ENCODE measurements around the gene NTPCR.
"Not testable (repeated sequence)": the region's sequence is repeated elsewhere in the genome, so short reads cannot be mapped to it uniquely, and the experiment has no call there.

NTPCR gene

DNA sequence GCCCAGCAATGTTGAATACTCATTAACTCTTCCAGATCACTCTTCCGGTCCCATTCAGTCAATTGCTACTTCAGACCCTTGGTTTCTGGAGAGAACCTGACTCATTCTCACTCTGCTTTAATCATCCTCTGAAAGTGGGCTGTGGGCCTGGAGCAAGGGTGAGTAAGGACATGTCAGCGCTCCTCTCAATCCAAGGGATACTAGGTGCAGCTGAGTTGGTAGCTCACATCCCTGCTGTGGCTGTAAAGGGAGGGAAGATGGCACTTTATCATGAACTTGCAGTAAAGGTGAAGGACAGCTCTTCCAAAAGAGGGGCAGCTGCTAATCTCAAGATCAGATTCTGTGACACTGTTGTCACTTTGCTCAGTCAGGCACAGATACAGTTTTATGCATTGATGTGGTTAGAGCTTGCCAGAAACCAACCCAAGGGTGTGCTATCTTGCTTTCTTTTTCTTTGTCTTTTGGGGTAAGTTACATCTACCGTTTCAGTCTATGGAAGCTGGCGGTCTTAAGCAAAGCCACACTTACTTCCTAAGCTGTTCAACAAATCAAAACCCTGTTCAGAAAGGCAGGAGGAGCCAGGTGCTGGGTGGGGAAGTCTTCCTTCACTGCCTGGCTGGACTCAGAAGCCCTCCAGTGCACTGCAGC is 26.5 kb upstream of the NTPCR start:
- Mint-ChIP-seq H3K27me3 (ENCODE audit: low read depth, poor library complexity) (peaks cover 7% of the 10 kb centered on the region), H3K4me3 (no peak overlapping the region), H3K4me1 (peaks cover 70% of the 10 kb centered on the region), H3K27ac (peak overlapping the region; percentile 36), H3K36me3 (ENCODE audit: low read depth) (peaks cover 8% of the 10 kb centered on the region), H3K9me3 (peaks cover 18% of the 10 kb centered on the region)
- TF ChIP-seq, protein P1, sequence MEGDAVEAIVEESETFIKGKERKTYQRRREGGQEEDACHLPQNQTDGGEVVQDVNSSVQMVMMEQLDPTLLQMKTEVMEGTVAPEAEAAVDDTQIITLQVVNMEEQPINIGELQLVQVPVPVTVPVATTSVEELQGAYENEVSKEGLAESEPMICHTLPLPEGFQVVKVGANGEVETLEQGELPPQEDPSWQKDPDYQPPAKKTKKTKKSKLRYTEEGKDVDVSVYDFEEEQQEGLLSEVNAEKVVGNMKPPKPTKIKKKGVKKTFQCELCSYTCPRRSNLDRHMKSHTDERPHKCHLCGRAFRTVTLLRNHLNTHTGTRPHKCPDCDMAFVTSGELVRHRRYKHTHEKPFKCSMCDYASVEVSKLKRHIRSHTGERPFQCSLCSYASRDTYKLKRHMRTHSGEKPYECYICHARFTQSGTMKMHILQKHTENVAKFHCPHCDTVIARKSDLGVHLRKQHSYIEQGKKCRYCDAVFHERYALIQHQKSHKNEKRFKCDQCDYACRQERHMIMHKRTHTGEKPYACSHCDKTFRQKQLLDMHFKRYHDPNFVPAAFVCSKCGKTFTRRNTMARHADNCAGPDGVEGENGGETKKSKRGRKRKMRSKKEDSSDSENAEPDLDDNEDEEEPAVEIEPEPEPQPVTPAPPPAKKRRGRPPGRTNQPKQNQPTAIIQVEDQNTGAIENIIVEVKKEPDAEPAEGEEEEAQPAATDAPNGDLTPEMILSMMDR (IDR thresholded peaks at IDR 0.05): no peak
- no peak for DNase-seq

DNA sequence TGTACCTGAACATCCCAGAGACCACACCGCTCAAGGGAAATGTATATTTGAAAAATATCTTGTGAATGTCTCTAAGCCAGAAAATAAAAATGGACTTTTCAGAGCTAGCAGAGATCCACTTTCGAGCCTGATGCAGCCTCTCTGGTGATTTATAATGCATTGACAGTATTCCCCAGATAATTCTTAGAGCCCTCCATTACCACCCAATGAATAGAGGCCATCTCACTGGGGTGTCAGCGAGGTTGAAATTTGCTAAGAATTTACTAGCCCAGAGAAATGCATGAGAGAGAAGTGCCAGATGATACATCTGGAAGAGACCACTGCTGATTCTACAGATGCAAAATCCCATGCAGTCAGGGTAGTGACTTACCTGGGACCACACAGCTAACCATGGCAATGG is 25.5 kb upstream of the NTPCR start:
- peaks cover 12% of the 10 kb centered on the region for H3K9me3 Mint-ChIP-seq
- no peak for DNase-seq
- H3K4me1 Mint-ChIP-seq: peaks cover 77% of the 10 kb centered on the region
- H3K4me3 Mint-ChIP-seq: no peak overlapping the region
- TF ChIP-seq, protein P1 (IDR thresholded peaks at IDR 0.05): no peak
- H3K27me3 Mint-ChIP-seq (ENCODE audit: low read depth, poor library complexity): peaks cover 5% of the 10 kb centered on the region
- peaks cover 8% of the 10 kb centered on the region for H3K36me3 Mint-ChIP-seq (ENCODE audit: low read depth)
- H3K27ac Mint-ChIP-seq: peak overlapping the region; percentile 46

DNA sequence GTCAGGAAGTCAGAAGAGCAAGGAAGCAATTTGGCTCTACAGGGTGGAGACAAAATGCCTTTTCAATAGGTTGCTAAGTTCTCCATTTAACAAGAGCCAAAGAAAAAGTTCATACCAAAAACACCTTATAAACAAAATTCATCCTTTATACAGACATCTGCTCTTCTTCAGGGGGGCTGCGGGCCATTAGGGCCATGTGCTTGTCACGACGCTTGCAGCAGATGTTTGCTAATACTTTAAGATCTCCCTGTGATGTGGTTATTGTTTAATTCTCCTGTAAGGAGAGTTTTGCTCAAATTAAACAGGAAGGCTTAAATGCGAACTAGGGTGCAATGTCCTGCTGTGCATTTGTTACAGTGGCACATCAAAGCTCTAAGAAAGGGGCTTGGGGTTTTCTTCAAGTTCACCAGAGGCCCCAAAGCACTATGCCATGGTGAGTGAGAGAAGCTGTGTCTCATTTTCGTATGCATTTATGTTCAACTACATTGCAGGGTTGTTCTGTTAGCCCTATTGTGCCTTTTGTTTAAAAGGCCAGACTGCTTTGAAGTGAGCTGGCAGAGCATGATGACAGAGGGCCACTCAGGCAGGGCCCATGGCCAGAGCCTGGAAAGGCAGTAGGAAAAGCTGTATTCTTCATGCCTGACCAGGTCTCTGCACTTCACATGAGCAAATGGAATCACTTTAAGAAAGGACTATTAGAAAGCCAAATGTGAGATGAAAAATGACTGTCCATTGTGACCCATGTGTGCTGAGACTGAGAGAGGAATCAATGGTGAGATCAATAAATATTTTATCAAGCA is 24.8 kb upstream of the NTPCR start:
- peak overlapping the region; percentile 40 for H3K4me3 Mint-ChIP-seq
- H3K4me1 Mint-ChIP-seq: peaks cover 83% of the 10 kb centered on the region
- peaks cover 8% of the 10 kb centered on the region for H3K36me3 Mint-ChIP-seq (ENCODE audit: low read depth)
- peaks cover 10% of the 10 kb centered on the region for H3K9me3 Mint-ChIP-seq
- peaks cover 4% of the 10 kb centered on the region for H3K27me3 Mint-ChIP-seq (ENCODE audit: low read depth, poor library complexity)
- TF ChIP-seq, protein P1 (IDR thresholded peaks at IDR 0.05): no peak
- peak overlapping the region; percentile 4 for H3K27ac Mint-ChIP-seq
- DNase-seq: peak; percentile 15

DNA sequence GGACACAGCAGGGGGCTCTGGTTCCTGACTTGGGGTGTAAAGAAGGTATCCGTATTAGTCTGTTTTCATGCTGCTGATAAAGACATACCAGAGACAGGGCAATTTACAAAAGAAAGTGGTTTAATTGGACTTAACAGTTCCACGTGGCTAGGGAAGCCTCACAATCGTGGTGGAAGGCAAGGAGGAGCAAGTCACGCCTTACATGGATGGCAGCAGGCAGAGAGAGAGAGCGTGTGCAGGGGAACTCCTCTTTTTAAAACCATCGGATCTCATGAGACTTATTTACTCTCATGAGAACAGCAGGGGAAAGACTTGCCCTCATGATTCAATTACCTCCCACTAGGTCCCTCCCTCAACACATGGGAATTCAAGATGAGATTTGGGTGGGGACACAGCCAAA is 23.2 kb upstream of the NTPCR start:
- peak overlapping the region; percentile 78 for H3K27ac Mint-ChIP-seq
- not testable (repeated sequence) for H3K9me3 Mint-ChIP-seq; H3K27me3 Mint-ChIP-seq (ENCODE audit: low read depth, poor library complexity); H3K36me3 Mint-ChIP-seq (ENCODE audit: low read depth); H3K4me3 Mint-ChIP-seq; DNase-seq
- H3K4me1 Mint-ChIP-seq: peaks cover 71% of the 10 kb centered on the region

DNA sequence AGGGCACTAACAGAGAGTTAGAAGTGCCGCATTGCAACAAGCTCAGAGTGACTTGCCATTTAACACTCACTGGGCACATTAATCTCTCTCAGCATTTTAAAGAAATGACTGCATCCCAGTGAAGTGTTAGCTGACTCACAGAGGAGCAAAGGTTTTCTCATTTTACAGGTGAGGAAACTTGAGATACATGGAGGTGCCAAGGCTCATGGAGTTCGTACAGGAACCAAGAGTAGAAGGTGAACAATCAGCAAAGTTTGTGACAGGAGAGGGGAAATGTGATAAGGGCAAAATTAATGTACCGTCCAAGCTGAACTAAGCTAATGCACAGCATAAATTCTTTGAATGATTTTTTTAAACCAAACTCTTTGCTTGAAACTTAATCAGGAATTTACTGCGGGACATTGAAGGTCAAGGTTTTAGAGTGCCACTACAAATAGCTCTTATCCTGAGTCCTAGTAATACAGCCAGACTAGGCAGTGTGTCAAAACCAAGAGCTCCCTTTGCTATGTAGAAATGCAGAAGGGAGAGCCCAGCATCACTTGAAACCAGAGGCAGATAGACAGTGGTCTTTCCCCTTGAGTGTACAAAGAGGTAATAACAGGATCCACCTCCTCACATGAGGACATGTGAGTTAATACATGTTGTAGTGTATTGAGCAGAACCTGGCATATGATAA is 22.4 kb upstream of the NTPCR start:
- H3K4me3 Mint-ChIP-seq: no peak overlapping the region
- peaks cover 65% of the 10 kb centered on the region for H3K4me1 Mint-ChIP-seq
- no peaks in the 10 kb centered on the region for H3K27me3 Mint-ChIP-seq (ENCODE audit: low read depth, poor library complexity)
- H3K36me3 Mint-ChIP-seq (ENCODE audit: low read depth): peaks cover 8% of the 10 kb centered on the region
- DNase-seq: no peak
- TF ChIP-seq, protein P1 (IDR thresholded peaks at IDR 0.05): no peak
- no peak overlapping the region for H3K27ac Mint-ChIP-seq
- H3K9me3 Mint-ChIP-seq: peaks cover 10% of the 10 kb centered on the region
